ENCODE results near the gene SPATA20. TPM values are rescaled to one million over a fixed set of nuclear protein-coding genes. Genes with fewer than 3 reads are reported as not detected.

The SPATA20 gene
- total and polyA plus RNA-seq, 2 of the 13 experiments (the other 11 are each of a cell fraction or from before 2014, with no cell fraction given), result 36.1 to 64.8 TPM

GRCh38 chr17:50580646-50581045 is 33.7 kb downstream of the SPATA20 start (continued):
- no peak for TF ChIP-seq AFF4 (CRISPR knock-in tag; IDR thresholded peaks at IDR 0.05)
- TF ChIP-seq KMT2A (CRISPR knock-in tag; IDR thresholded peaks at IDR 0.05), result no peak
- TF ChIP-seq MIER3 (CRISPR knock-in tag; IDR thresholded peaks at IDR 0.05; ENCODE audit: borderline replicate concordance), result no peak
- no peak for TF ChIP-seq PHF5A (CRISPR knock-in tag; IDR thresholded peaks at IDR 0.05; ENCODE audit: low read depth, unreplicated experiment)

GRCh38 chr17:50581316-50581715 is 34.3 kb downstream of the SPATA20 start:
- ATAC-seq (no peak), FAIRE-seq (no peak), DNase-seq (ENCODE audit: low spot score) (no peak)
- Histone ChIP-seq H3K27ac (ENCODE audit: extremely low read length, insufficient read depth, low read length) (no peak overlapping the region), H3K36me3 (replicated peaks in 1 of 2; ENCODE audit: control insufficient read depth in 1 of 2, insufficient read depth in 2 of 2, low read length in 2 of 2) (no peaks in the 10 kb centered on the region), H3K4me1 (ENCODE audit: insufficient read depth, low read length) (no peaks in the 10 kb centered on the region), H3K4me2 (ENCODE audit: low read depth, low read length) (no peak overlapping the region), H3K9me3 (ENCODE audit: low read length) (no peaks in the 10 kb centered on the region), H3K27me3 (ENCODE audit: control insufficient read depth in 1 of 2, insufficient read depth in 2 of 2, low read length in 2 of 2) (peaks cover 25 to 95% of the 10 kb centered on the region in 2 experiments), H4K20me1 (ENCODE audit: insufficient read depth, low read length) (no peaks in the 10 kb centered on the region), H3K4me3 (replicated peaks in 1 of 3; ENCODE audit: insufficient read depth in 1 of 3, low read depth in 2 of 3, low read length in 3 of 3) (no peak overlapping the region), H2AFZ (ENCODE audit: low read length) (no peak overlapping the region), H3K79me2 (ENCODE audit: insufficient read depth, low read length) (no peaks in the 10 kb centered on the region), H3K9ac (ENCODE audit: insufficient read depth, low read depth, low read length) (no peak overlapping the region)
- in situ Hi-C loops (cut with HindIII; ENCODE audit: extremely low pct_ligation_motif_present, low pct_unique_long_range_greater_than_20kb), result no loop called here
- intact Hi-C loops (cut with micrococcal nuclease; ENCODE audit: unreplicated experiment), result no loop called here
- CTCF ChIA-PET (ENCODE audit: low intra/inter-chr PET ratio, low total read pairs), result no interaction called here
- no TSS peak for BruUV-seq (replicated peaks)
- POLR2A ChIA-PET, result no interaction called here
- 51% methylated on average over 12 of the region's 12 CpGs for WGBS (ENCODE audit: low lambda C conversion rate)
- no peak for TF ChIP-seq GFI1 (CRISPR knock-in tag; IDR thresholded peaks at IDR 0.05; ENCODE audit: borderline replicate concordance)
- no peak for TF ChIP-seq SOX5 (CRISPR knock-in tag; IDR thresholded peaks at IDR 0.05; ENCODE audit: borderline replicate concordance)
- TF ChIP-seq HOXA9 (CRISPR knock-in tag; IDR thresholded peaks at IDR 0.05; ENCODE audit: borderline replicate concordance), result no peak
- TF ChIP-seq CENPX (CRISPR knock-in tag; IDR thresholded peaks at IDR 0.05), result no peak
- no peak for TF ChIP-seq NR0B2 (CRISPR knock-in tag; IDR thresholded peaks at IDR 0.05)
- TF ChIP-seq ZNF775 (CRISPR knock-in tag; IDR thresholded peaks at IDR 0.05; ENCODE audit: borderline replicate concordance), result no peak
- TF ChIP-seq ATF4 (CRISPR knock-in tag; IDR thresholded peaks at IDR 0.05), result no peak
- no peak for TF ChIP-seq ZFP82 (CRISPR knock-in tag; IDR thresholded peaks at IDR 0.05; ENCODE audit: borderline replicate concordance)
- no peak for TF ChIP-seq ZFP62 (CRISPR knock-in tag; IDR thresholded peaks at IDR 0.05)
- TF ChIP-seq ZBTB37 (CRISPR knock-in tag; IDR thresholded peaks at IDR 0.05), result no peak

Data from HepG2 (cell line).